GM12892 (cell line): Measurements from ENCODE around the gene KDR.

Experiments used
- DNase-seq: peaks from one replicate; pipeline ENCODE4 v3.0.0; 2011; ENCODE audit not compliant: insufficient read length
- FAIRE-seq: peaks from 2 replicates; lab custom pipeline; 2011; peaks lifted over from hg19 to GRCh38; lab: Jason Lieb, UNC
- POLR2A ChIP-seq: IDR thresholded peaks from 2 replicates; pipeline ENCODE4 v1.6.1; 2011; ENCODE audit warnings: low read depth, low read length, control low read depth
- POLR2AphosphoS5 ChIP-seq: IDR thresholded peaks from 2 replicates; pipeline ENCODE4 v1.6.1; 2011; ENCODE audit warnings: low read depth, low read length, control low read depth
- TAF1 ChIP-seq: IDR thresholded peaks from 2 replicates; pipeline ENCODE4 v1.6.1; 2011; ENCODE audit warnings: low read depth, mild to moderate bottlenecking, control low read depth, low read length, borderline replicate concordance

Gene KDR

GRCh38 chr4:55075823-55076716 is 49.3 kb downstream of the KDR start:
- TF ChIP-seq POLR2AphosphoS5 (no peak), TAF1 (no peak), POLR2A (no peak)
- DNase-seq (no peak), FAIRE-seq (no peak)

- TF ChIP-seq TAF1 (no peak), POLR2A (no peak), POLR2AphosphoS5 (no peak)
- DNase-seq (no peak), FAIRE-seq (no peak)
Observed at GRCh38 chr4:55075376-55075775, 50.0 kb downstream of the KDR start.

DNA sequence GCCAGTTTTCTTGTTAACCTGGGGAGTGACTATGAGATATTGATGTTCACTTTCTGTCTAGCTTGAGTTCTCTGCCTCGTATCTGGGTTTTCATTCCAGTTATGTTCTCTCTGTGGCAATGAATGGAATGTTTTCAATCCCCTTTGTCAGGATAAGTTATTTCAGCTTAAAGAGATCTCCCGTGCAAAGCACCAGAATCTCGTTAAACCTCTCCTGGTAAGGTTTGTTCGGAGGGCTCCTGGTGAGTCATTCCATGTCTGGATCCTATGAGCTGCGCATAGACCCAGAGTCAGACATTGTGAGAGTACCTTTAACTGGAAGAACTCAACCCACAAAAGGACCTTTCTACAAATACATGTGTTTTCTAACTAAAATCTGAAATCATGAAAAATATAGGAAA is 51.0 kb downstream of the KDR start:
- DNase-seq, result no peak
- TF ChIP-seq TAF1, result no peak
- no peak for TF ChIP-seq POLR2A
- TF ChIP-seq POLR2AphosphoS5, result no peak
- FAIRE-seq, result no peak

- TF ChIP-seq POLR2AphosphoS5 (no peak), POLR2A (no peak), TAF1 (no peak)
- no peak for FAIRE-seq
- DNase-seq, result no peak
Observed at GRCh38 chr4:55071951-55072350, 53.4 kb downstream of the KDR start.

GRCh38 chr4:55069248-55069647 is 56.1 kb downstream of the KDR start:
- TF ChIP-seq POLR2A (no peak), POLR2AphosphoS5 (no peak), TAF1 (no peak)
- FAIRE-seq, result no peak
- no peak for DNase-seq

DNA sequence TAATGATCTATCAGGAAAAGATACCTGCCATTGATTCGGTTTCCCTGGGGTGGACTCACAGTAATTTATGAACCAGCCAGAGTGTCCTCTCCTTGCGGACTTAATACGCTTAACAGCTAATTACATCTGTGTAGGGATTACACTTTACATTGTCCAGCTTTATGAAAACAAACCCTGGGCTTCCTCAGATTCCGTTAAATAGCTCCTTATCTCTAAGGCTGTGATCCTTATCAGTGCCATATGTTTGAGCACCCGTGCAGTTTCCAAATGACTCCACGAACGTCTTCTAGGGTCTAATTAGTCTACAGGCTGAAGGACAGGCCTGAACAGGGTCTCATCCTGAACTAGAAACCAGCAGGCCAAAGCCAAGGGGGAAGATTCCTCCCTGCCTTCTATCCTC is 56.9 kb downstream of the KDR start:
- no peak for TF ChIP-seq POLR2AphosphoS5
- TF ChIP-seq POLR2A, result no peak
- TF ChIP-seq TAF1, result no peak
- FAIRE-seq, result no peak
- DNase-seq, result no peak

DNA sequence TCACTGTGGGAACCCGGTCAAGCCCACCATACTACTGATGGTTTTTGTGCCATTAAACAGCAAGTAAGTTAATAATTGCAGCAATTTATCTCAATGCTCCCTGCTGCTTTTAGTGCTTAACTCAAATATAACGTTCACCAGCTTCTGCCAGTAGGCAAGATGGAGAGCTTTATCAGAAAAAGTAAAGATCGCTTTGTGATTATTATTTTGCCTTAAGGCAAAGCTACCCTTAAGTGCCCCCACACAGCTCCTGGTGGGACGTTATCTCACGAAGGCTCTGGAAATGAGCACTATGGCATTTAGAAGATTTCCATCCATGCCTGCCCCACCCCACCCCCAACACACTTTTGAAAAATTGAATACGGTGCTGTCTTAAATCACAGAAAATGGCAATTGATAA is 59.4 kb downstream of the KDR start:
- DNase-seq (no peak), FAIRE-seq (no peak)
- TF ChIP-seq POLR2AphosphoS5, result no peak
- TF ChIP-seq TAF1, result no peak
- TF ChIP-seq POLR2A, result no peak

DNA sequence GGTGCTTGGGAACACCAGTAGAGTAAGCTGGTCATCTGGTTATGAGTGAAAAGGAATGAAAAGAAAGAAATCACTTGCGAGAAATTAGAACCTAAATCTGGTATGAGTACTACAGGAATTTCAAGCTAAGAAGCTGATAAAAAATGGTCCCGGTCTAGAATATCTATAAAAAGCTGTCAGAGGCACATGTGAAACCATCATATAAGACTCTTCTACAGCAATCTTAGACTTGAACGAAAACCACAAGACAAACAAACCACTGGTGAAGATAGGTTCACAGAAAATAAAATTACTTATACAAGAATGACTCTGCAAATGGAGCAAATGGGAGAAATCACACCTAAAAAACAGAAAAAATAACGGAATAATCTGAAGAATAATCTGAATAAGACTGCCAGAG is 69.9 kb downstream of the KDR start:
- FAIRE-seq (no peak), DNase-seq (no peak)
- TF ChIP-seq POLR2AphosphoS5, result no peak
- no peak for TF ChIP-seq TAF1
- TF ChIP-seq POLR2A, result no peak

GRCh38 chr4:55051532-55051931 is 73.9 kb downstream of the KDR start:
- no peak for TF ChIP-seq POLR2AphosphoS5
- TF ChIP-seq TAF1, result no peak
- TF ChIP-seq POLR2A, result no peak
- FAIRE-seq (no peak), DNase-seq (no peak)

DNA sequence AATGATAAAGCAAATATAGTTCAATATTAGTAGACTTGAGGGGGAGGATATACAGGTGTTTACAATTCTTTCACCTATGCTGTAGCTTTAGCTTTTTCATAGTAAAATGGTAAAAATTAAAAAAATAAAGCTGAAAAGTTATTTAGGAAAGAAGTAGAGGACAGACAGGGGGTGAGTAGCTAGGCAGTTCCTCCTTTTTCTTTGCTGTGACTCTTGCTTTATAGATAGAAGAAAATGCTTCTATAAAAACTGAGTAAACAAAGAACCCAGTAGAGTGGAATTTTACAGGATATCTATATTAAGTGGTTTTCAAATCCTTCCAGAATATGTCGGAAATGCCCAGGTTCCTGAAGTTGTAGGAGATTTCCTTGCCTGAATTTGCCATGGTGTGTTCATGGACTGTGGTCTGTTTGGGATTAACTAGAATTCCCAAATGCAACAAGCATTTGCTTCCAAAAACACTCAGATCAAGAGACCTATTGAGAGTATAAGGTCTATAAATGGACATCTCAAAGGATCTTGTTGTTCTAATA is 74.9 kb downstream of the KDR start:
- FAIRE-seq (no peak), DNase-seq (no peak)
- TF ChIP-seq POLR2AphosphoS5 (no peak), POLR2A (no peak), TAF1 (no peak)

GRCh38 chr4:55038176-55038890 is 87.1 kb downstream of the KDR start:
- FAIRE-seq, result no peak
- DNase-seq, result no peak
- no peak for TF ChIP-seq POLR2AphosphoS5
- no peak for TF ChIP-seq TAF1
- TF ChIP-seq POLR2A, result no peak
